Globus pallidus (tissue), 1 donor: ENCODE results near the gene SNRNP70.

Experiments
- DNase-seq: peaks from one replicate; pipeline ENCODE4 v3.0.0-alpha.2; 2015; ENCODE audit warnings: low spot score

The SNRNP70 gene

DNA sequence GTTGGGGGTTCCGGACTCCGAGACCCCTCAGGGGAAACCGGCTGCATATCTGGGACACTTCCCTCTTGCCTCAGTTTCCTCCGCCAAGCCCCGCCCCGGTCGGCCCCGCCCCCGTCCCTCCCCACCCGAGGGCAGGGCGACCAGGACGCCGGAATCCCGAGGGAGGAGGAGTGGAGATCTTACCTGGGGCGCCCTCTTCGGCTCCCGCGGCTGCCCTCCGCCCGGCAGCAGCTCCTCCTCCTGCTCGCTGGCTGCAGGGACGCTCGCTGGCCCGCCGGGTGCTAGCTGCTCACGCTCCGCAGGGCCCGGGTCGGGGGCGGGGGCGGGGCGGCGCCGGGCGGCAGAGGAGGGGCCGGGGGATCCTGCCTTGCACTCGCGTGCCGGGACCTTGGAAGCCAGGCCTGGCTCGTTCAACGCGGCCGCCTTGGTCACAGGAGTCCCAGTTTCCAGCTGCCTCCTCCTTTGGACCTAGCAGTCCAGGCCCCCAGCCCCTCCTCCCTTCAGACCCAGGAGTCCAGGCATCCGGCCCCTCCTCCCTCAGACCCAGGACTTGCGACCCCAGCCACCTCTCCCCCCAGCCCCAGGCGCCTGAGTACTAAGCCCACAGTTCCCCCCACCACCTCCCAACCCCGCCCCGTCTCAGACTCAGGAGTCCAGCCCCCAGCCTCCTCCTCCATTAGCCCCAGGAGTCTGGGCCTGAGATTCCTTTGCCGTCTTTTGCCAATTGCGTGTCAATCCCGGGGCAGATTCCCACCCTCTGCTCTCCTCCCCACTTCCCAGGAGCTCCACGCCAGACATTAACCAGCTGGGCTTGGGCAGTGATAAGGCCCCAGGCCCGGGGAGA, 20.3 kb upstream of the SNRNP70 start, which contains the start of gene NTF4:
Gene NTF4 (minus strand): TSS at position 51 of the 844 bp plus-strand sequence. CDS start 2,821 bp downstream, outside the sequence.
- no peak for DNase-seq

DNA sequence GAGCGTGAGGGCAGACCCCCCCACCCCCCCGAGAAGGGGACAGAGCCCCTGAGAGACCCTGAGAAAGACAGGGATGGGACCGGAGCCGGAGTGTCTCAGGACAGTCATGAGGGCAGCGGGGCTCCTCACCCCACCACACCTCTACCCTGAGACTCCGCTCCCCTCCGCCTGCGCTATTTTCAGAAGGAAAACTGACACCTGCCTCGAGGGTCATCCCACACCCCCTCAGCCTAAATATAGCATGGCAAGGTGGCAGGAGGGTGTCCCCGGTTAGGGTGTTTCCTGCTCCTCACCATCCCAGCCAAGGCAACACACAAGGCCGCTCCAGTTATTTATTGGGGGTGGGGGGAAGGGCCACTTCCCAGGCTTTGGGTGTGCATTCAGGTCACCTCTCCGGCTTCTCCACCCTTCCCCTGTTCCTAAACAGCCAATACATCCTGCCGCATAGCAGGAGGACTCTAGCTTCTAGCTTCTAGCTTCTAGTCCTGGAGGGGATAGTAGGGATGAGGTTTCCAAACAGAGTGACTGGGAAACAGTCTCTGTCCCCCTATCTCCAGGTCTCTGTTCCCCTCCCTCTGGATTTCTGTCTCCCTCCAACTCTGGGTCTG, 19.2 kb upstream of the SNRNP70 start:
- DNase-seq = no peak

- DNase-seq = no peak
Observed at GRCh38 chr19:49067554-49067953, 17.7 kb upstream of the SNRNP70 start.

- DNase-seq = no peak
Observed at GRCh38 chr19:49069026-49069425, 16.2 kb upstream of the SNRNP70 start.

DNA sequence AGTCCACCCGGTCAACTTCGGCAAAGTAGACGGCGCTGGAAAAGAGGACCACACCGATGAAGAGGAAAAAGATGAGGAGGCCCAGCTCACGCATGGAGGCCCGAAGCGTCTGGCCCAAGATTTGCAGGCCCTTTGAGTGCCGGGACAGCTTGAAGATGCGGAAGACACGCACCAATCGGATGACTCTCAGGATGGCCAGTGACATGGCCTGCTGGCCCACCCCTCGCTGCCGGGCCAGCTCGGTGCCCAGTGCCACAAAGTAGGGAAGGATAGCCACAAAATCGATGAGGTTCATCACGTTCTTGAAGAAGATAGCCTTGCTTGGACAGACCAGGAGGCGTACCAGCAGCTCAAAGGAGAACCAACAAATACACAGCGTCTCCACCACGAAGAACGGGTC, 14.8 kb upstream of the SNRNP70 start:
- DNase-seq = no peak

DNA sequence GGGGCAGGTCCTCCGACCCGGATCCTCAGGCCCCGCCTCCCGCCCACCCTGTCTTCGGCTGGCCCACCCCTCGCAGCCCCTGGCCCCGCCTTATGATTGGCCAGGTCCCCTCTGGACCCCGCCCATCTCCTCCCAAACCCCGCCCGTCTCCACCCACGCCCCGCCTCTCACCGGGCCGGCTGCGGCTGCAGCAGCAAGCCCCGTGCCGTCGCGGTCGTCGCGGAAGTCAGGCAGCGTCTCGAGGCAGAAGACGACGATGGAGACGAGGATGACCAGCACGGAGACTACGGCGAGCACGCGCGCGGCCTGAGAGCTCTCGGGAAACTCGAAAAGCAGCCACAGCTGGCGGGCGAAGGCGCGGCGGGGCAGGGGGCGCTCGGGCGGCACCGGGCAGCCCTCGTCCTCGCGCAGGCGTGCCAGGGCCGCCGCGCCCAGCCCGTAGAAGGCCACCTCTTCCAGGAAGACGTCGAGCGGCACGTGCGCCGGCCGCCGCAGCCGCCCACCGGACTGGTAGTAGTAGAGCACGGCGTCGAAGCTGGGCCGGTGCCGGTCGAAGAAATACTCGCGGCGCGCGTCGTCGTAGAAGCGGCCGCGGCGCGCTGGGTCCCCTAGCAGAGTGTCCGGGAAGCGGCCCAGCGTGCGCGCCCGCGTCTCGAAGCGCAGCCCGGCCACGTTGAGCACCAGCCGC, 13.2 kb upstream of the SNRNP70 start:
- no peak for DNase-seq

DNA sequence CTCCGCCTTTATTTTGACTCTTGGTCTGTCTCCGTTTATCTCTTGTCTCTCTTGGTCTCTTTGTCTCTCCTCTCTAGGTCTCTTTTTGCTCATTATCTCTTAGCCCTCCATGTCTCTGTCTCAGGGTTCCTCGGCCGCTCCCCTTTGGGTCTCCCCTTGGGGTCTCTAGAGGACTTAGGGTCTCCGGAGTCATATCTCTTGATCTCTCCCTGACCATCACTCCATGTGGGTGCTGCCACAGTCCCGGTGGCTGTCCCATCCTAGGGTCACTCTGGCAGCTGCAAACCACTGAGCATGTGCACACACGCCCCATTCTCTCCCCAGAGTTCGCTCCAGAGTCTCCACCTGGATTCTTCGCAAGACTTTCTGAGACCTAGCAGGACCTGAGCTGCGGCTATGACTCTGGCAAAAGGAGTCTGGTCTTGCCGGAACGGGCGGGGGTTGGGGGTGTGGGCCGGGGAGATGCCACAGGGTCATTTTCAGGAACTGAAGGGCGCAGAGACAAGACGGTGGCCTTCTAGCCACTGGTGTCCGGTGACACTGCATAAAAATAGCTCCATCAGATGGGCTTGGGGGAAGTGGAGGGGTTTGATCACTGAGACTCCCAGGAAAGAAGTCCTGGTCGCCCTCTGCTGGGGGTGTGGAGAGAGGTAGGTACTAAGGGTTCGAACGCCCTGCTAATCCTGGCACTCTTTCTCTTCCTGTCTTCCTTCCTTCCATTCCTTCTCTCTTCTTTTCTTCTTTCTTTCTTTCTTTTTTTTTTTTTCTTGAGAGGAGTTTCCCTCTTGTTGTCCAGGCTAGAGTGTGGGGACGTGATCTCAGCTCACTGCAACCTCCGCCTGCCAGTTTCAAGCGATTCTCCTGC, 11.5 kb upstream of the SNRNP70 start:
- DNase-seq = no peak

DNA sequence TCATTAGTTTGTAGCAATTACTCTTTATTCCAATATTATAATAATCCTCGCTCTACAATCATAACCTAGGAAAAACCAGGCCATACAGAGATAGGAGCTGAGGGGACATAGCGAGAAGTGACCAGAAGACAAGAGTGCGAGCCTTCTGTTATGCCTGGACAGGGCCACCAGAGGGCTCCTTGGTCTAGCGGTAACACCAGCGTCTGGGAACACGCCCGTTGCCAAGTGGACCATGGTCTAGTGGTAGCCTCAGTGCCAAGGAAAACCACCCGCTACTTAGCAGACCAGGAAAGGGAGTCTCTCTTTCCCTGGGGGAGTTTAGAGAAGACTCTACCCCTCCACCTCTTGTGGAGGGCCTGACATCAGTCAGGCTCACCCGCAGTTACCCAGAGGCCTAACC, 10.4 kb upstream of the SNRNP70 start:
- peak; percentile 54 for DNase-seq

- no peak for DNase-seq
Observed at GRCh38 chr19:49080392-49080791, 4.9 kb upstream of the SNRNP70 start.

DNA sequence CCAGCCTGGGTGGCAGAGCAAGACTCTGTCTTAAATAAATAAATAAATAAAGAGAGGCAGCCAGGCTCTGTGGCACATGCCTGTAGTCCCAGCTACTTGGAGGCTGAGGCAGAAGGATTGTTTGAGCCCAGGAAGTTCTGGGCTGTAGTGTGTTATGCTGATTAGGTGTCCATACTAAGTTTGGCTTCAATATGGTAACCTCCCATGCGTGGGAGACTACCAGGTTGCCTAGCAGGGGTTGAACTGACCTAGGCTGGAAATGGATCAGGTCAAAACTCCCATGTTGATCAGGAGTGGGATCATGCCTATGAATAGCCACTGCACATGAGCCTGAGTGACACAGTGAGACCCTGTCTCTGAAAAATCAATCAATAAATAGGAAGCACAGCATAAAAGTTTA, 4.0 kb upstream of the SNRNP70 start:
- DNase-seq = no peak

DNA sequence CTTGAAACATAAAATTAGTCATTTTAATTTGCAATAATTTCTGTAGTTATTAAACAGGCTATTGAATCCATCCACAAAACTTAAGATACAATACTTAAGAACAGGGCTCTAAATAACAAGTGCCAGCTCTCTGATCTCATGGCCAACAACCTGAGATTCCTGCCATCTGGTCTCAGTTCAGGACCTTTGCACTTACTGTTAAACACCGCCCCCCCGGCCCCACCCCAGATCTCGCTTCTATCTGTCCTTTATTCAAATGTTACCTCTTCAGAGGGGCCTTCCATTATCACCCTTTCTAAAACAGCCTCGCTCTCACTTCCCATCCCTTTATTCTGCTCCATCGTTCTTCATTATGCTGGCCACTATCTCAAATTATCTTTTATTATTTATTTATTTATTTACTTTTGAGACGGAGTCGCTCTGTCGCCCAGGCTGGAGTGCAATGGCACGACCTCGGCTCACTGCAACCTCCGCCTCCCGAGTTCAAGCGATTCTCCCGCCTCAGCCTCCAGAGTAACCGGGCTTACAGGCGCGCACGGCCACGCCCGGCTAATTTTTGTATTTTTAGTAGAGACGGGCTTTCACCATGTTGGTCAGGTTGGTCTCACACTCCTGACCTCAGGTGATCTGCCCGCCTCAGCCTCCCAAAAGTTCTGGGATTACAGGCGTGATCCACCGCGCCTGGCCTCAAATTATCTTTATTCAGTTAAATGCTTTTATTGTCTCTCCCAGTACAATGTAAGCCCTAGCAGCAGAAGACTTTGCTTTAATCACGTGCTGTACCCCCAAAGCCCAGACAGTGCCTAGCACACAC, 838 bp upstream of the SNRNP70 start:
- no peak for DNase-seq

DNA sequence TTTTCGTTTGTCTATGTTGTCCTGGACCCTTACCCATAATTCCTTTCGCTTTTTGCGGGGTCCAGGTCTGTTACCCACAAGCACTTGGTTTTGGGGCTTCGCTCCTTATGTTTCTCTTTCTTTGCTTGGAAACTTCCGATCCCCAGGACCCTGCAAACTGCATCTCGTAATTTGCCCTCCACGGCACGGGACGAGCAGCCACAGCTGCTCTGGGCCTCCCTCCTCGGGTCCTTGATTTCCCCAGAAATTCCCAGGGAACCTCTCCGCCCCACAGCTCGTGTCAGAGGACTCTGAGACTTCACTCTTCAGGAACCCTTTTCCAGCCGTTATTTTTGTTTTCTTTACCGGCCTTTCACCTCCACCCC, 599 bp downstream of the SNRNP70 start:
- DNase-seq = no peak

DNA sequence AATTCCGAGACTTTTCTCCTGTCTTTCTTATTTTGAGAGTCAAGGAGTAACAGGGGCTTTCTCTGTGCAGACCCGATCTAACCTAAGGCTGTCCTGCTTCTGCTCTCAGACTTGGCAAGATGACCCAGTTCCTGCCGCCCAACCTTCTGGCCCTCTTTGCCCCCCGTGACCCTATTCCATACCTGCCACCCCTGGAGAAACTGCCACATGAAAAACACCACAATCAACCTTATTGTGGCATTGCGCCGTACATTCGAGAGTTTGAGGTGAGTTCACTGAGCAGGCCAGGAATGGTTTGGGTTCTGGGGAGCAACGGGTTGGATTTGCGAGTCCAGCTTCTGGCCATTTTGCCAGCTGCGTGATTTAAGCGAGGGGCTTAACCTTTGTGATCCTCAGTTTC, 1.0 kb downstream of the SNRNP70 start:
- DNase-seq = no peak

- no peak for DNase-seq
Observed at GRCh38 chr19:49091391-49092038, 6.3 kb downstream of the SNRNP70 start.

GRCh38 chr19:49092686-49093085, 7.4 kb downstream of the SNRNP70 start:
- DNase-seq = no peak

- peak; percentile 60 for DNase-seq
Observed at GRCh38 chr19:49094505-49095482, 9.5 kb downstream of the SNRNP70 start.

DNA sequence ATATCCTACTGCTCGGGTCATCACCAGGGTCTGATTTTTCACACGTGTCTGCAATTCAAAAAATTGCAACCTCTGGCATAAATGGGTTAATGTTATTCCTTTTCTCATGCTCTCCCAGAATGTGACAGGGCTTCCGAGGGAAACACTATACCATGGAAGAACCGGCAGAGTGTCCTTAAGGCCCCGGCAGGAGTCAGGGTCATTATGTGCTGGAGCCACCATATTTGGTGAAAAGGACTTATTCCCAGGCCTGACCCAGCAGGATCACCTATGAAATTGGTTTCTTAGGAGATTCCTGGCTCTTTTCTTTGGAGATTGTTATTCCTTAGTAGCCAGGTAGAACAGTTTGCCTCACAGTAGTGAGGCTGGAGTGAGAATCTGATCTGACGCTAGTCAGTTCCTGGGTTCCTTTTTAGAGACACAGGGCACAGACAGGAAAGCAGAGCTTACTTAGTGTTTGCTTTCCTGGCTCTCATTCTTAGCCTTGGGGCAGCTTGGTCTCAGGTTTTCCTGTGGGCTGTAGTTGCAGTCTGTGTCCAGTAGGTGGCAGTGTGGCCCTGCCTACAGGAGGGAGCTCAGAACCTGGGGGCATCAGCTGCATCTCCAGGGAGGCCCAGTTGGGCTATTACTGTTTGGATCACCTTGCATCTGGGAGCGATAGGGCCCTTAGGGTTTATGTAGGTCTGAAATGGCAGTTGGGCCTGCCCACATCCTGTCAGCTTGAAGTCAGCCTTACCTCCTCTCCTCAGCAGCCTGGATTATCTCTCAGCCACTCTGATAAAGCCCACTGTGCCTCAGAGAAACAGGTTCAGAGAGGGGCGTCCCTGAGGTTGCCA, 12.4 kb downstream of the SNRNP70 start:
- DNase-seq = peak; percentile 61

DNA sequence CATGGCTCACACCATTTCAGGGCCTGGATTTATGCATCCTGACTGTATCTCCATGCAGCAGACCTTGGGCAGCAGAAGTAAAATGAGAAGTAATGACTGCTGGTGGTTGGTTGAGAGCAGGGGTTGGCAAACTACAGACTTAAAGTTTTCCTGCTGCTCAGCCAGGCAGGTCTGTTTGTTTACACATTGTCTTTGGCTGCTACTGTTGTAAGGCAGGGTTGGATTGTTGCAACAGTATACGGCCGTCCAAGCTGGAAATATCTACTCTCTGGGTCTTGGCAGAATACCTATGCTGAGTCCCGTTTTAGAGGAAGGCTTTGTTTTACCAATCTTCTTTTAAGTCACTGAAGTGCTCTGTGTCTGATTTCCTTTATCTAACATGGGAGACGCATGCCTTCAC, 13.5 kb downstream of the SNRNP70 start:
- DNase-seq = no peak

DNA sequence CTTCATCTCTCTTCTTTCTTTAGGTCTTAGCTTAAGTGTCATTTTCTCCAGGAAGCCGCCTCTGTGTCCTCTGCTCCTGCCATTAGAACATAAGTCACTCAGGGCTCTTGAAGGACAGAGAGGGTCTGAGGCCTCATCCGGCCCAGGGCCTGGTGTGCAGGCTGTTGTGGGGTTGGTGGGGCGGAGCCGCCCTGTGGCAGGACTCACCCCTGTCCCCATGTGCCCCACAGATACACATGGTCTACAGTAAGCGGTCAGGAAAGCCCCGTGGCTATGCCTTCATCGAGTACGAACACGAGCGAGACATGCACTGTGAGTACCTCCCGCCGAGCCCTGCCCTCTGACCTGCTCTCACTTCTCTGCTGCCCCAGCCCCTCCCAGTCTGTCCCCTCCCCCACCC, 15.9 kb downstream of the SNRNP70 start:
- no peak for DNase-seq
